Osteocyte (in vitro differentiated cells): ENCODE data around the gene BYSL. TPM values are rescaled to one million over a fixed set of nuclear protein-coding genes. Genes with fewer than 3 reads are reported as not detected.

Source experiments
- DNase-seq: peaks from one replicate; pipeline ENCODE4 v3.0.0; 2021; ENCODE audit warnings: mixed read lengths; ENCODE audit not compliant: unreplicated experiment; ENCODE audit errors: extremely low spot score
- H3K27ac Mint-ChIP-seq: one replicate; pipeline ENCODE4 v1.8.0; 2021; ENCODE audit warnings: mild to moderate bottlenecking, mixed read lengths; ENCODE audit not compliant: unreplicated experiment
- H3K27me3 Mint-ChIP-seq: one replicate; pipeline ENCODE4 v1.8.0; 2021; ENCODE audit warnings: mixed read lengths; ENCODE audit not compliant: unreplicated experiment
- H3K36me3 Mint-ChIP-seq: one replicate; pipeline ENCODE4 v1.8.0; 2021; ENCODE audit warnings: mixed read lengths; ENCODE audit not compliant: unreplicated experiment
- H3K4me1 Mint-ChIP-seq: one replicate; pipeline ENCODE4 v1.8.0; 2021; ENCODE audit warnings: mixed read lengths; ENCODE audit not compliant: unreplicated experiment
- H3K4me3 Mint-ChIP-seq: one replicate; pipeline ENCODE4 v1.8.0; 2021; ENCODE audit warnings: mild to moderate bottlenecking, moderate library complexity, mixed read lengths; ENCODE audit not compliant: unreplicated experiment
- H3K9me3 Mint-ChIP-seq: one replicate; pipeline ENCODE4 v1.8.0; 2021; ENCODE audit warnings: mixed read lengths; ENCODE audit not compliant: unreplicated experiment
- CTCF ChIP-seq: fragments of 200-600 bp; sonication (generic); IDR thresholded peaks from 2 replicates; pipeline ENCODE4 v1.5.0; 2021; ENCODE audit warnings: antibody characterized with exemption, mild to moderate bottlenecking, moderate library complexity
- total RNA-seq: library from RNA; stranded (reverse); gene quantifications from 2 replicates; pipeline ENCODE4 v1.2.1, GENCODE V29; 2021

The BYSL gene
- total RNA-seq, 1 donor from 2014 or later: 22.7 TPM

- Mint-ChIP-seq H3K27ac (no peak overlapping the region), H3K9me3 (no peaks in the 10 kb centered on the region), H3K36me3 (peaks cover 43% of the 10 kb centered on the region), H3K4me3 (no peak overlapping the region), H3K4me1 (no peaks in the 10 kb centered on the region), H3K27me3 (no peaks in the 10 kb centered on the region)
- no peak for TF ChIP-seq CTCF
- DNase-seq: no peak
These were observed 8.6 kb downstream of the BYSL start for GRCh38 chr6:41929924-41930323.

GRCh38 chr6:41931792-41932191 lies 10.5 kb downstream of the BYSL start:
- H3K27me3 Mint-ChIP-seq: no peaks in the 10 kb centered on the region
- TF ChIP-seq CTCF: no peak
- peaks cover 43% of the 10 kb centered on the region for H3K36me3 Mint-ChIP-seq
- H3K4me3 Mint-ChIP-seq: no peak overlapping the region
- no peak overlapping the region for H3K27ac Mint-ChIP-seq
- peaks cover 6% of the 10 kb centered on the region for H3K4me1 Mint-ChIP-seq
- H3K9me3 Mint-ChIP-seq: no peaks in the 10 kb centered on the region
- DNase-seq: no peak

GRCh38 chr6:41932378-41932777 lies 11.1 kb downstream of the BYSL start:
- Mint-ChIP-seq H3K27me3 (no peaks in the 10 kb centered on the region), H3K4me1 (peaks cover 6% of the 10 kb centered on the region), H3K36me3 (peaks cover 43% of the 10 kb centered on the region), H3K4me3 (no peak overlapping the region), H3K9me3 (no peaks in the 10 kb centered on the region), H3K27ac (no peak overlapping the region)
- TF ChIP-seq CTCF: no peak
- no peak for DNase-seq

- Mint-ChIP-seq H3K4me1 (peaks cover 19% of the 10 kb centered on the region), H3K4me3 (no peak overlapping the region), H3K27ac (no peak overlapping the region), H3K27me3 (no peaks in the 10 kb centered on the region), H3K9me3 (no peaks in the 10 kb centered on the region), H3K36me3 (peaks cover 29% of the 10 kb centered on the region)
- no peak for DNase-seq
- no peak for TF ChIP-seq CTCF
These were observed 13.2 kb downstream of the BYSL start for GRCh38 chr6:41934278-41935192.

GRCh38 chr6:41935193-41935574 lies 13.9 kb downstream of the BYSL start:
- H3K4me3 Mint-ChIP-seq: no peak overlapping the region
- no peaks in the 10 kb centered on the region for H3K27me3 Mint-ChIP-seq
- no peak overlapping the region for H3K27ac Mint-ChIP-seq
- no peaks in the 10 kb centered on the region for H3K9me3 Mint-ChIP-seq
- no peak for DNase-seq
- peaks cover 28% of the 10 kb centered on the region for H3K36me3 Mint-ChIP-seq
- TF ChIP-seq CTCF: no peak
- H3K4me1 Mint-ChIP-seq: peaks cover 26% of the 10 kb centered on the region
